Muscle of leg (tissue), 11 donors: ENCODE data around the gene C2orf78. TPM values are rescaled to one million over a fixed set of nuclear protein-coding genes. Genes with fewer than 3 reads are reported as not detected.

Experiments used
- DNase-seq: peaks from one replicate; pipeline ENCODE4 v3.0.0; 2013
- H3K27ac ChIP-seq: one replicate; pipeline ENCODE4 v1.5.1; 2013; ENCODE audit warnings: mild to moderate bottlenecking, low read length, control low read depth
- H3K27me3 ChIP-seq: one replicate; pipeline ENCODE4 v1.6.1; 2013; ENCODE audit warnings: low read length; ENCODE audit not compliant: control insufficient read depth, insufficient read depth
- H3K36me3 ChIP-seq: one replicate; pipeline ENCODE4 v1.6.1; 2013; ENCODE audit warnings: low read length; ENCODE audit not compliant: control insufficient read depth, insufficient read depth
- H3K4me1 ChIP-seq: one replicate; pipeline ENCODE4 v1.6.1; 2013; ENCODE audit warnings: low read length; ENCODE audit not compliant: control insufficient read depth, insufficient read depth
- H3K4me3 ChIP-seq: one replicate; pipeline ENCODE4 v1.5.1; 2013; ENCODE audit warnings: low read length, control low read depth
- H3K9me3 ChIP-seq: replicated peaks from 2 replicates; pipeline ENCODE4 v1.6.1; 2013; ENCODE audit warnings: low read depth, low read length; ENCODE audit not compliant: control insufficient read depth
- WGBS: methylation state at CpG from one replicate; pipeline ENCODE4 v1.1.5; 2013; ENCODE audit warnings: missing lambda C conversion rate; ENCODE audit not compliant: insufficient coverage; 5-methylcytosine and 5-hydroxymethylcytosine counted together
- polyA plus RNA-seq, 8 donors: library from polyadenylated mRNA; unstranded; fragments of 120-200 nt; gene quantifications; one replicate each; pipeline versions ENCODE4 v1.2.1 to v1.2.3, GENCODE V29; 2013; ENCODE audit warnings: inconsistent platforms in 1 of 8, low replicate concordance in 1 of 8; ENCODE audit not compliant: insufficient read length in 8 of 8, insufficient read depth in 1 of 8
- total RNA-seq: library from RNA; stranded (reverse); fragments of 120-200 nt; gene quantifications from one replicate; pipeline ENCODE4 v1.2.4, GENCODE V29; 2013

C2orf78 gene
- total and polyA plus RNA-seq, 9 donors: not detected

DNA sequence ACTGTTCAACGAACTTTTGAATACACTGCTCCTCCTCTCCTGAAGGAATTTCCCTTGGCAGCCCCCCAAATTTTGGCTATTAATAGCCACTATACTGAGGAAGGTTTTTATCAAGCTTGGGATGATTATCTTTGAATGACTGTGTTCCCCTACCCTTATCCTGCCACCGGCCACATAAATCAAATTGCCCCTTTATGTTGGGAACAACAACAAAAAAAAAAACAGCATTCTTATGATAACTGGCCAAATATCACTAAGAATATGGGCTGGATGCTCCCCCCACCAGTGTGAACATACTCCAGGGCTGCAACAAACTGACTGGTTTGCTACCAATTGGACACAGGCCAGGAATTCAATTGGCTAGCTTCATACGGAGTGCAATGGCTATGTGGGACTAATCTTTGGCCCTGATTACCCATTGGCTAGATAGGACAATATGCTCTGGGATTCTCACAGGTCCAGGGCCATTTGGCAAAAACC, 24.7 kb upstream of the C2orf78 start:
- no peak overlapping the region for H3K4me3 ChIP-seq
- no peaks in the 10 kb centered on the region for H3K27me3 ChIP-seq
- H3K36me3 ChIP-seq: peaks cover 39% of the 10 kb centered on the region
- DNase-seq: peak; percentile 36
- no peaks in the 10 kb centered on the region for H3K9me3 ChIP-seq
- H3K27ac ChIP-seq: no peak overlapping the region
- WGBS: 22% methylated on average over 1 of the region's 3 CpGs
- H3K4me1 ChIP-seq: peaks cover 3% of the 10 kb centered on the region

DNA sequence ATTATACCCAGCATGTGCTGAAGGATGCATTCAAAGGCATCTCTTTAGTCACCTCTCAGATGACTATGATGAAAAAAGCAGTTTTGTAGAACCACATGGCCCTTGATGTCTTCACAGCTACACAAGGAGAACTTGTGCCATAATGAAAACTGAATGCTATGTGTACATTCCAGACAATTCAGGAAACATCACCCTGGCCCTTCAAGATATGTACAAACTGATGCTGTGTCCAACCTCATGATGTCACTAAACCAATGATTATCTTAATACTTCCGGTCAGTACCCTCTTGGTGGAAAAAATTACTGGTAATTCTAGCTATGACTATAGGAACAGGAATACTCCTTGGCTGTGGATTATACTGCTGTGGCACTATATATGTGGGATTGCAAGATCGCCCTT, 24.1 kb upstream of the C2orf78 start:
- WGBS: no CpG with 5 or more reads among the region's 2 CpGs
- no peak overlapping the region for H3K4me3 ChIP-seq
- H3K36me3 ChIP-seq: peaks cover 41% of the 10 kb centered on the region
- DNase-seq: no peak
- H3K27ac ChIP-seq: no peak overlapping the region
- H3K27me3 ChIP-seq: no peaks in the 10 kb centered on the region
- H3K9me3 ChIP-seq: no peaks in the 10 kb centered on the region
- H3K4me1 ChIP-seq: peaks cover 3% of the 10 kb centered on the region

DNA sequence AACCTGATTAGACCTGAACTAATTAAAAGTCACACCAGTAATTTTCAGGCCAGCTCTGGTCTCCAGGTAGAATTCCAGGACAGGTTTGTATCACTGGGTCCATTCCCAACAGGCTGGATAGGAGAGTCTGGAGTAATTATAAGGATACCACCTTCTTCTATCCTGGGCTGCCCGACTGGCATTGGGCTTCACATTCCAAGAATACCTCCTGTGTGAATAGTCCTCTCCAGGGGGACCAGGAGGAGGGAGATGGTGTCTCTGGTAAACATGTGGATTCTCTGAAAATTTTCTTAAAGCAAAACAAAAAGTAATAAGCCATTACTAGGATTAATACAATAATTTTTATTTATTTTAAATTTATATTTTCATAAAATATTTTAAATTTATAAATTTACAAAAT, 21.4 kb upstream of the C2orf78 start:
- no CpG with 5 or more reads among the region's 1 CpG for WGBS
- no peaks in the 10 kb centered on the region for H3K9me3 ChIP-seq
- no peak for DNase-seq
- H3K36me3 ChIP-seq: peaks cover 43% of the 10 kb centered on the region
- H3K27ac ChIP-seq: no peak overlapping the region
- no peaks in the 10 kb centered on the region for H3K27me3 ChIP-seq
- peaks cover 3% of the 10 kb centered on the region for H3K4me1 ChIP-seq
- H3K4me3 ChIP-seq: no peak overlapping the region

DNA sequence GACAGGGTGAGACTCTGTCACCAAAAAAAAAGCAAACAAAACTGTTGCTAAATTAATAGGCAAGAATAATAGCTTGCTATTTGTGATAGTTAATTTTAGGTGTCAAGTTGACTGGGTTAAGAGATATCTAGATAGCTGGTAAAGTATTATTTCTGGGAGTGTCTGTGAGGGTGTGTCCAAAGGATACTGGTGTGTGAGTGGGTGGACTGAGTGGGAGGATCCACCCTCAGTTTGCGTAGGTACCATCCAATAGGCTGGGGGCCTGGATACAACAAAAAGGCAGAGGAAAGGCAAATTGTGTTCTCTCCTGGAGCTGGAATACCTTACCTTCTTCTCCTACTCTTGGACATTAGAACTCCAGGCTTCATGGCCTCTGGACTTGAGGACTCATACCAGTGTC, 19.0 kb upstream of the C2orf78 start:
- peaks cover 49% of the 10 kb centered on the region for H3K36me3 ChIP-seq
- WGBS: no CpG with 5 or more reads among the region's 1 CpG
- H3K27ac ChIP-seq: no peak overlapping the region
- no peaks in the 10 kb centered on the region for H3K9me3 ChIP-seq
- no peak overlapping the region for H3K4me3 ChIP-seq
- no peak for DNase-seq
- H3K27me3 ChIP-seq: no peaks in the 10 kb centered on the region
- H3K4me1 ChIP-seq: no peaks in the 10 kb centered on the region

DNA sequence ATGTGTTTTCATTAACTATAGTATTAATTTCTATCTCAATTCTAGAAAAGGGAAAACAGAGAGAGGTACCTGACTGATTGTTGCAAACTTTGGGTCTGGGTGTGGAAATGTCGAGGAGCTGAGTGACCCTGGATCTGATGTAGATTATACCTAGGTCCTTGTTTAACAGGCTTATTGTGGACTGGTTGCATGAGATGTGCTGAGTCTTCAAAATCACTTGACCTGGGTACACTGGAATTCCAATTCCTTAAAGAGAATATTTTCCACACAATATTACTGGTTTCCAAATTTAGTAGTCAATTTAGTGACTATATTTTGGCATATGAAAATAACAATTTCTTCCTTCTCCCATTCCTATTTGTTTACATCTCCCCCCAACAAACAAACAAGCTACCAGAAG, 17.6 kb upstream of the C2orf78 start:
- H3K36me3 ChIP-seq: peaks cover 42% of the 10 kb centered on the region
- no peaks in the 10 kb centered on the region for H3K27me3 ChIP-seq
- H3K4me1 ChIP-seq: no peaks in the 10 kb centered on the region
- no peaks in the 10 kb centered on the region for H3K9me3 ChIP-seq
- H3K27ac ChIP-seq: no peak overlapping the region
- no peak overlapping the region for H3K4me3 ChIP-seq
- 100% methylated on average over 1 of the region's 1 CpG for WGBS
- DNase-seq: no peak

DNA sequence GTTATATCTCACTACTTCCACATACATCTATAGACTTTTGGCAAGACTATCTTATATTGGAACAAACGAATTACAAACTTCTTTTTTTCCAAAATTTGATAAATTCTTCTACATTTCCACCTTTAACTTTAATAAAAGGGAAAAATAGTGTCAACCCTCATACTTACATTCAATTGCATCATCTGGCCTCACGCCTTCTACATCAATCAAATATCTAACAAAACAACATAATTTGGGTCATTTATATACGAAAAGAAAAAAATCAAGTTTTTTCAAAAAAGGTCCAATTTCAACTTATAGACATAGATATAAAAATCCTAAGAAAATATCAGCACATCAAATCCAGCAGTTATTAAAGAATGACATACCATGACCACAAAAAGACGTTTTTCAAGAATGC, 17.0 kb upstream of the C2orf78 start:
- Histone ChIP-seq H3K9me3 (no peaks in the 10 kb centered on the region), H3K4me1 (no peaks in the 10 kb centered on the region), H3K27ac (no peak overlapping the region), H3K4me3 (no peak overlapping the region), H3K36me3 (peaks cover 41% of the 10 kb centered on the region), H3K27me3 (no peaks in the 10 kb centered on the region)
- WGBS: no CpG with 5 or more reads among the region's 4 CpGs
- no peak for DNase-seq

DNA sequence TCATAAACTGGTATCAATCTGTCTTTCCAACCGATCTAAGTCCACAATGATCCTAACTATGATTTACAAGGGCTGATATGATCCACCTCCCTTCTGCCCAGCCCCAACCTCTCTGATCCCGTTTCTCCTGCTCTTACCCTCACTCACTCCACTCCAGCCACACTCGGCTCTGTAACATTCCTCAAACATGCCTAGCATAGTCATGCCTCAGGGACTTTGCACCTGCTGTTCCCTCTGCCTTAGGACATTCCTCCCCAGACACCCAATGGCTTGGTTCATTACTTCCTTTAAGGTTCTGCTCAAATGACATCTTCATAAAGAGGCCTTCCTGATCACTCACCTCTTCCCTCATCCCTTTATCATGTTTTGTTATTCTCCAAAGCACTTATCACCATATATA, 13.3 kb upstream of the C2orf78 start:
- H3K4me1 ChIP-seq: no peaks in the 10 kb centered on the region
- WGBS: 85% methylated on average over 3 of the region's 3 CpGs
- H3K27me3 ChIP-seq: no peaks in the 10 kb centered on the region
- H3K27ac ChIP-seq: no peak overlapping the region
- no peaks in the 10 kb centered on the region for H3K9me3 ChIP-seq
- no peak for DNase-seq
- peaks cover 32% of the 10 kb centered on the region for H3K36me3 ChIP-seq
- H3K4me3 ChIP-seq: no peak overlapping the region

DNA sequence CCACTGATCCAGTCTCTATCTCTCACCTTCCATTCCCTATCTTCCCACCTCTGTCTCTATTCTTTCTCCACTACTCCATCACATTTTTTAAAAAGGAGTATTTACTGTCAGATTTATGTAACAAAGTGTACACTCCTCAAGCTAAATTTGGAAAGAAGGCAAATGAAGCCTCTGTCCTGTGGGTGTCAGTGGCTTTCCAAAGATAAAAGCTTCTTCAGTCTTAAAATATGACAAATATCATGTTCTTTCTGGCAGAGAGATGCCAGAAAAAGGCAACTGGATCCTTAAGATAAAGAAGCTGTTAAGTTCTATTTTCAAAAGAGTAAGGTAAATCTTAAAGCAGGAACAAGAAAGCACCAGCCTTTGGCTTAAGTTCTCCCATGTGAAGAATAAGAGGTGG, 11.2 kb upstream of the C2orf78 start:
- Histone ChIP-seq H3K4me1 (no peaks in the 10 kb centered on the region), H3K36me3 (peaks cover 32% of the 10 kb centered on the region), H3K9me3 (no peaks in the 10 kb centered on the region), H3K27ac (no peak overlapping the region), H3K4me3 (no peak overlapping the region), H3K27me3 (no peaks in the 10 kb centered on the region)
- DNase-seq: no peak

DNA sequence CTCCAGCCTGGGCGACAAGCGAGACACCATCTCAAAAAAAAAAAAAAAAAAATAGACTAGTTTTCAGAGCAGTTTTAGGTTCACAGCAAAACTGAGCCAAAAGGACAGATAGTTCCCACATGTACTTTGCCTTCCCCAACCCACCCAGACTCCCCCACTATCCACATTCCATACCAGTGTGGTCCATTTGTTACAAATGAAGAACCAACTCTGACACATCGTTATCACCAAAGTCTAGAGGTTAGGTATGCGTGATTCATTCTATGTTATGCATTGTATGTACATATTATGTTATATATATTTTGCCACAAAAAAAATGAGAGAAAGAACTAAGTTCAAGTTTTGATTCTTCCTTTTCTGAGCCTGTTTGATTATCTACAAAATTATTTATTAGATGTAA, 7.6 kb upstream of the C2orf78 start:
- no peaks in the 10 kb centered on the region for H3K27me3 ChIP-seq
- no peak overlapping the region for H3K27ac ChIP-seq
- H3K9me3 ChIP-seq: no peaks in the 10 kb centered on the region
- H3K36me3 ChIP-seq: peaks cover 19% of the 10 kb centered on the region
- no CpG with 5 or more reads among the region's 4 CpGs for WGBS
- no peak overlapping the region for H3K4me3 ChIP-seq
- DNase-seq: no peak
- peaks cover 7% of the 10 kb centered on the region for H3K4me1 ChIP-seq

DNA sequence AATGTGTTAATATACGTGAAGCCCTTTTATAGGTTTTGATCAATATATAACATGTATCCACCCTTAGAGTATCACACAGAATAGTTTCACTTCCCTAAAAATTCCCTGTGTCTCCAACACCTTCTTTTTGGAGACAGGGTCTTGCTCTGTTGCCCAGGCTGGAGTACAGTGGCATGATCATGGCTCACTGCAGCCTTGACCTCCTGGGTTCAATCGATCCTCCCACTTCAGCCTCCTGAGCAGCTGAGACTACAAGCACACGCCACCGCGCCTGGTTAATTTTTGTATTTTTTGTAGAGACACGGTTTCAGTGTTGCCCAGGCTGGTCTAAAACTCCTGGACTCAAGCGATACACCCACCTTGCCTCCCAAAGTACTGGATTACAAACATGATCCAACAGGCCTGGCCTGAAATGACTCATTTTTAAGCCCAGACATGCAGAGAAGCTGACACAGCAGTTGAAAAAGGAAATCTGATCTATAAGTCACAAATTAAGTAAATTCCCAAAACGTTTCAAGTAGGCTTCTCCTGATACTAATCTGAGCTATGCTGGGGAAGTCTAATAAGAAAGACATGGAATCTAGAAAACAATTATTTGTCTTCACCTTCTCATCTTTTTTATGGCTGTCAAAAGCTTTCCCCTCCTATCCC, 7.0 kb upstream of the C2orf78 start:
- WGBS: 100% methylated on average over 1 of the region's 8 CpGs
- Histone ChIP-seq H3K27me3 (no peaks in the 10 kb centered on the region), H3K36me3 (peaks cover 19% of the 10 kb centered on the region)

More for the DNA sequence above, 7.0 kb upstream of the C2orf78 start:
- H3K27ac ChIP-seq: no peak overlapping the region
- H3K4me3 ChIP-seq: no peak overlapping the region
- peaks cover 7% of the 10 kb centered on the region for H3K4me1 ChIP-seq
- DNase-seq: no peak
- no peaks in the 10 kb centered on the region for H3K9me3 ChIP-seq
